HG03135 (cell line): ENCODE results near the gene TGM4.
A peak's percentile ranks its signal among the peaks of the same experiment; 100 is the strongest.
"Not testable (repeated sequence)": the region's sequence is repeated elsewhere in the genome, so short reads cannot be mapped to it uniquely, and the experiment has no call there.

Experiments used
- ATAC-seq: cut with Tn5 transposase; IDR thresholded peaks from one replicate; pipeline ENCODE4 v1.9.1; 2021; ENCODE audit warnings: mild to moderate bottlenecking, moderate library complexity; ENCODE audit not compliant: unreplicated experiment

TGM4 gene

GRCh38 chr3:44874308-44874707, at the start of gene TGM4:
Gene TGM4, plus strand, starts transcription at chr3:44874608. Its CDS starts 71 bp downstream, at chr3:44874679.
- ATAC-seq = no peak

GRCh38 chr3:44825264-44825925, 49.0 kb upstream of the TGM4 start:
- no peak for ATAC-seq

GRCh38 chr3:44827196-44827595, 47.2 kb upstream of the TGM4 start:
- no peak for ATAC-seq

DNA sequence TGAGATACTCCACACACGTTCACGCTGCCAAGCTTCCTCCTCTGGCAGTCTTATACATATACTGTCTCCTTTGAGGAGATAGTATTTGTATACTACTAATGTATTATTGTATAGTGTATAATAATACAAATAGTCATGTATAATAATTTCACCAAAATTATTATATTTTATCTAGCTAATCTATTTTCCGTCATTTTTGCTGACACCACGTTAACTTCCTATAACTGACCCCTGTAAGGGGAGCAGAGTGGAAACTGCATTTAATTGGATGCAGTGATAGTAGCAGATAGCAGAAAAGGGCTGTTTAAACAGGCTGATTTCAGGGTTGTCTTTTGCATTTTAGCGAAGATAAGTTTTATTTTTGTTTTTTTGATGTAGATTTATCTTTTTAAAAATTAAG, 43.2 kb upstream of the TGM4 start:
- no peak for ATAC-seq

GRCh38 chr3:44832032-44832431, 42.4 kb upstream of the TGM4 start:
- ATAC-seq = no peak

GRCh38 chr3:44832965-44833364, 41.4 kb upstream of the TGM4 start:
- ATAC-seq = no peak

GRCh38 chr3:44833394-44833793, 41.0 kb upstream of the TGM4 start:
- no peak for ATAC-seq

DNA sequence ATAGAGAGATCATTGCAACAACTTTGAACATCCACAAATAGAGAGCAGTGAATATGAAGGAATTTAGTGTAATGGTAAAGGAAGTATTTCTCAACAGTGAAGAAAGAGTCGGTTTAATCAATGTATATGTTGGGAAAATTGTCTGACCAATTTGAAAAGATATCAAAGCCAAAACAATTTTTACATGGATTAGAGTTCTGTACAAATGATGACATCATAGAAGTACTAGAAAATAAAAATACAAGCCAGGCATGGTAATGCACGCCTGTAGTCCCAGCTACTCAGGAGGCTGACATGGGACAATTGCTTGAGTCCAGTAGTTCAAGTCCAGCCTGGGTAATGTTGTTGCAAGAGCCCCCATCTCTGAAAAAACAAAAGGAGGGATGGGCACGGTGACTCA, 38.7 kb upstream of the TGM4 start:
- no peak for ATAC-seq

DNA sequence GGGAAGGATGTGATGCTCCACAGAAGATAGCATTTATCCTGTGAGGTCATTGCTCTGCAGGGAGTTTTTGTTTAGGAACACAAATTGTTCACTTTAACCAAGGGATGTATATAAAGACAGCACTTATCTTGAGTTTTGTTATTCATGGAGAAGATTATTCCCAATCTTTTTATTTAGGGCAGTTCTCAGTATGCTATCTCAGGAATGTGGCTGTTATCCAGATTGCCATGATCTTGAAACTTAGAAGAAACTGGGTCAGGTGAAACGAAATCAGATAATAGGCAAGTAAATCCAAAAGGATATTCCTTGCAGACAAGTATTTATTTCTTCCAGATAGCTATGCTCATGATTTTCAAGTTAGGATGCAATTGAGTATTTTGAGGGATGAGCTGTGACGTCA, 32.0 kb upstream of the TGM4 start:
- ATAC-seq = no peak

DNA sequence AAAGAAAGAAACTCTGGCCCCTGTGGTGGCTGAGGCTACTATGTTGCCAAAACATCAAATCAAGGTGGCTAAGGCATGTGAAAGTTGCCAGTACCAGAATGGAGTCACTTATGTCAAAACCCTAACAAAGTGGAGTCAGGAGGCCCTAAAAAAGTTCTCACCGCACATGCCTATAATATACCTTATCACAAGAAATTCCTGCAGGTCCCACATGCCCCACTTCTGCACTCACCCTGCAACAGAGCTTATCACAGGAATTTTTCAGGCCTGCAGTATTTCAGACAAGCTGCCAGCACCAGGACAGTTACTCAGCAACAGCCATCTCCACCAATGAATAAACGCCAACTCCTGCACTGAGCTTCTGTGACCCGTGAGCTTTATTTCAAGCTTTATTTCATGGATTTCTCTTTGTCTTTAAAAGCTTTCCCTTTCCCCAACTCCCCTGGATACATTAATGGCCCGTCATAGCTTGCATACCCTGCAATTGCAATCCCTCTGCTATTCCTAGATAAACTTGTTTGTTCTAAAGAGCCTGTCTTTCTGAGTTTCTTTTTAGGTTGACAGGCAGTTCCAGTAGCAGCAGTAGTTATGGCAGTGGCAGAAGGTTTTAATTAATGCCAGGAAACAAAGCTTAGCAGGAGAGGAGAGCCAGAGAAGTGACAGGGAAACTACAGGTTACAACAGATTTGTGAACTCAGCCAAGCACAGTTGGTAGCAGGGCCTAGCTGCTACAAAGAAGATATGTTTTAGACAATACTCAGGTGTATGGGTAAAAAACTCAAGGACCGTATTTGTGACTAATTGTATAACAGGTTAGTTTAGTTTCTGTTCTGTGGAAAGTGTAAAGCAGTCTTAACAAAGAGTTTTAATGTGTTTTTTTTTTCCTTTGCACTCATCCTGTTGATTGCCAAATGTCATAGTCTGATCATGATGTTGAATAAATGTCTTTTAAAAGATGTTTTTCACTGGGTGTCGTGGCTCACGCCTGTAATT, 28.6 kb upstream of the TGM4 start:
- no peak for ATAC-seq

- ATAC-seq = no peak
These were observed 25.8 kb upstream of the TGM4 start for GRCh38 chr3:44848634-44849033.

DNA sequence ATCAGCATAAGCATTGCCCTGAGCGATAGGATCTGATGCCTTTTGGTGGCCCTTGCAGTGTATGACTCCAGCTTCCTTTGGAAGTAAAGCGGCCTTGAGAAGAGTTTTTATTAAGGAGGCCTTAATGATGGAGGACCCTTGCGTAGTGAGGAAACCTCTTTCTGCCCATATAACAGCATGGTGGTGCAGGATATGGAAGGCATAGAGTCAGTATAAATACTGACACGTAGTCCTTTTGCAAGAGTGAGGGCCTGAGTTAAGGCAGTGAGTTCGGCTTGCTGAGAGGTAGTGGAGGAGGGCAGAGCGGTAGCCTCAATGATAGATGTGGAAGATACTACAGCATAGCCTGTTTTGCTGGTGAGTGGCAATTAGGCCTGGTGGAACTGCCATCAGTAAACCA, 17.7 kb upstream of the TGM4 start:
- not testable (repeated sequence) for ATAC-seq

- no peak for ATAC-seq
These were observed 14.3 kb upstream of the TGM4 start for GRCh38 chr3:44860117-44860516.

- ATAC-seq = peak; percentile 92
These were observed 12.8 kb upstream of the TGM4 start, which contains the start of gene TMEM42 for GRCh38 chr3:44861412-44862225. Gene TMEM42, plus strand, starts transcription at chr3:44861912. Its CDS starts 13 bp downstream, at chr3:44861925.

GRCh38 chr3:44862226-44862637, 12.2 kb upstream of the TGM4 start:
- ATAC-seq = peak; percentile 23

GRCh38 chr3:44865272-44866035, 9.0 kb upstream of the TGM4 start:
- ATAC-seq = no peak

- no peak for ATAC-seq
These were observed 6.8 kb upstream of the TGM4 start for GRCh38 chr3:44867421-44868111.

DNA sequence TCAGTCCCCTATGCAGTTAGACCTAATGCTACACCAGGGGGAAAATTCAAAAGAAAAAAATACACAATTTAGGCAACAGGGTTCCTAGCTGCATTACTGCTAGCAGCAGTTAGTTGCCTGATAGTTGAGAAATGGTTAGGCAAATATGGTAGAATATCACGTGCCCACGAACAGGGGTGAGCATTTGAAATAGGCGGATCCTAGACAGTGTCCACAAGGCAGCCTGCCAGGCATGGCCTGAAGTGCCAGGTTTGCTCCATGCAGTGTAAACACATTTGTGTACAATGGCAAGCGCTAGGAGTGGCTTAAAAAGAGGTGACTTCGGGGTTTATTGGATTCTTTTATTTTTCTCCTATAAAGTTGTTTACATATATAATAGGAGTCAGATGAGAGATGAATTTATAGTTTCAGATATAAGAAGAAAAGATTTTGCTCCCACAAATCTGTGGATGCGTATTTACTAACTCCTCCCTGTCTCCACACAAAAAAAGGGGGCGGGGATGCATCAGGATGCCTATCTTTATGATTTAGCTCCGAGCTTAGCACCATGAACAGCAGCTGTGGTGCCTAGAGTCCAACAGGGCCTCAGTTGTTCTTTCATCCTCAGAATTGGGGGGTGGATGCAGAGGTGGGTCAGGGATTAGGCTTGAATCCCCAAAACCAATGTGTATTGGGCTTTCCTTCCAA, 3.9 kb upstream of the TGM4 start:
- no peak for ATAC-seq

DNA sequence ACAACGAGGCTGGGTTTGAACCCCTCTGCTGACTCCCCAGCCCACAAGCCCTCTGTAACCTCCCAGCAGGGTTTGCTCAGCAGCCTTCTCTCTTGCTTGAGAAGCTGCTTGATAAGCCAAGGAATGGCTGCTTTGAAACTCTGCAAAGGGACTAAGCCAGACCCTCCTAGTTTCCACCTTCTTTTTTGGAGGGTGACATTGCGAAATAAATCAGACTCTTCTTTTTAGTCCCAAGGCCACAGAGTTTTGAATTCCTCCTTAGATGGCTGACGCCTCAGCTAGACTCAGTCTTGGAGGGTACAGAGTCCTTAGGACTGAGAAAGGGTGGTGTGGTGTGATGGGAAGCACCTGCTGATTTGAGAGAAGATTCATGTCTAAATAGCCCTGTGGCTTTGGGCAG, 1.2 kb downstream of the TGM4 start:
- no peak for ATAC-seq
